Esophagus squamous epithelium (tissue), 5 donors: Measurements from ENCODE around the gene ZNF487. TPM values are rescaled to one million over a fixed set of nuclear protein-coding genes. Genes with fewer than 3 reads are reported as not detected.
A peak's percentile ranks its signal among the peaks of the same experiment; 100 is the strongest.

Experiments used
- DNase-seq: peaks from one replicate; lab custom pipeline; 2025; lab: John Stamatoyannopoulos, UW
- H3K27ac ChIP-seq, 4 donors: fragments of 200-600 bp; sonication (generic); one replicate each; pipeline ENCODE4 v1.5.1; 2016 to 2019; ENCODE audit warnings: mild to moderate bottlenecking in 1 of 4
- H3K27me3 ChIP-seq, 4 donors: fragments of 200-600 bp; sonication (generic); 1 replicate in 3 of 4; 2 replicates in 1 of 4; pipeline versions ENCODE4 v1.5.1 to v1.6.0; 2017 to 2021; ENCODE audit warnings: antibody characterized with exemption in 1 of 4
- H3K36me3 ChIP-seq, 3 donors: fragments of 200-600 bp; sonication (generic); one replicate each; pipeline ENCODE4 v1.5.1; 2016 to 2019
- H3K4me1 ChIP-seq, 3 donors: fragments of 200-600 bp; sonication (generic); one replicate each; pipeline ENCODE4 v1.5.1; 2017 to 2019
- H3K4me3 ChIP-seq, 4 donors: fragments of 200-600 bp; sonication (generic); 1 replicate in 3 of 4; 2 replicates in 1 of 4; pipeline ENCODE4 v1.5.1; 2016 to 2019; ENCODE audit warnings: mild to moderate bottlenecking in 2 of 4, moderate library complexity in 1 of 4
- H3K9me3 ChIP-seq, 3 donors: fragments of 200-600 bp; sonication (generic); one replicate each; pipeline ENCODE4 v1.5.1; 2016 to 2019
- POLR2A ChIP-seq, 4 donors: fragments of 450-650 bp; IDR thresholded peaks; one replicate each; pipeline ENCODE4 v1.6.1; 2017; ENCODE audit warnings: antibody characterized with exemption in 4 of 4, mild to moderate bottlenecking in 4 of 4, moderate library complexity in 3 of 4
- WGBS, 2 donors: methylation state at CpG; one replicate each; pipeline ENCODE4 v1.1.5; 2018; 5-methylcytosine and 5-hydroxymethylcytosine counted together
- intact Hi-C: fragments of 100-400 bp; cut with DNase I; formaldehyde crosslinking; loops from one replicate; pipeline ENCODE4 v1.15.0; 2022
- total RNA-seq, 4 donors: library from RNA; depleted of rRNA; stranded (reverse); fragments of >200 nt; gene quantifications; one replicate each; pipeline ENCODE4 v1.1.0, GENCODE V29; 2016
- TF ChIP-seq, protein P1 (sequence below), 6 experiments: fragments of 450-650 bp in 4 of 6; fragments of 200-600 bp in 2 of 6; sonication (generic) in 2 of 6; IDR thresholded peaks; one replicate each; pipeline ENCODE4 v1.5.1; 2016 to 2019; ENCODE audit warnings: antibody characterized with exemption in 6 of 6, mild to moderate bottlenecking in 4 of 6, moderate library complexity in 4 of 6
- donor health status: DM: yes; HTN: yes; CAD: no.

ZNF487 gene
- total RNA-seq, 4 donors from 2014 or later: 1.7 to 4.6 (median 4.2) TPM

- no peak for TF ChIP-seq POLR2A (IDR thresholded peaks at IDR 0.05)
- TF ChIP-seq, protein P1, sequence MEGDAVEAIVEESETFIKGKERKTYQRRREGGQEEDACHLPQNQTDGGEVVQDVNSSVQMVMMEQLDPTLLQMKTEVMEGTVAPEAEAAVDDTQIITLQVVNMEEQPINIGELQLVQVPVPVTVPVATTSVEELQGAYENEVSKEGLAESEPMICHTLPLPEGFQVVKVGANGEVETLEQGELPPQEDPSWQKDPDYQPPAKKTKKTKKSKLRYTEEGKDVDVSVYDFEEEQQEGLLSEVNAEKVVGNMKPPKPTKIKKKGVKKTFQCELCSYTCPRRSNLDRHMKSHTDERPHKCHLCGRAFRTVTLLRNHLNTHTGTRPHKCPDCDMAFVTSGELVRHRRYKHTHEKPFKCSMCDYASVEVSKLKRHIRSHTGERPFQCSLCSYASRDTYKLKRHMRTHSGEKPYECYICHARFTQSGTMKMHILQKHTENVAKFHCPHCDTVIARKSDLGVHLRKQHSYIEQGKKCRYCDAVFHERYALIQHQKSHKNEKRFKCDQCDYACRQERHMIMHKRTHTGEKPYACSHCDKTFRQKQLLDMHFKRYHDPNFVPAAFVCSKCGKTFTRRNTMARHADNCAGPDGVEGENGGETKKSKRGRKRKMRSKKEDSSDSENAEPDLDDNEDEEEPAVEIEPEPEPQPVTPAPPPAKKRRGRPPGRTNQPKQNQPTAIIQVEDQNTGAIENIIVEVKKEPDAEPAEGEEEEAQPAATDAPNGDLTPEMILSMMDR (IDR thresholded peaks at IDR 0.05): no peak
- intact Hi-C loops: no loop called here
- Histone ChIP-seq H3K27me3 (no peaks in the 10 kb centered on the region), H3K36me3 (no peaks in the 10 kb centered on the region), H3K27ac (no peak overlapping the region), H3K4me3 (no peak overlapping the region), H3K9me3 (no peaks in the 10 kb centered on the region), H3K4me1 (no peaks in the 10 kb centered on the region)
- no peak for DNase-seq
- WGBS, 2 donors: 79 to 87% methylated on average over 12 of the region's 12 CpGs
These were observed 9.6 kb upstream of the ZNF487 start for GRCh38 chr10:43427166-43427825.

- 79 to 86% methylated on average over 8 of the region's 8 CpGs for WGBS, 2 donors
- Histone ChIP-seq H3K27me3 (no peaks in the 10 kb centered on the region), H3K36me3 (no peaks in the 10 kb centered on the region), H3K4me1 (peaks cover 4 to 10% (median 5%) of the 10 kb centered on the region in 3 donors), H3K9me3 (no peaks in the 10 kb centered on the region), H3K4me3 (no peak overlapping the region), H3K27ac (no peak overlapping the region)
- DNase-seq: no peak
- no peak for TF ChIP-seq POLR2A (IDR thresholded peaks at IDR 0.05)
- TF ChIP-seq, protein P1 (IDR thresholded peaks at IDR 0.05): no peak
- intact Hi-C loops: no loop called here
These were observed 5.8 kb upstream of the ZNF487 start for GRCh38 chr10:43430926-43431663.

- TF ChIP-seq, protein P1 (IDR thresholded peaks at IDR 0.05): no peak
- no peak for TF ChIP-seq POLR2A (IDR thresholded peaks at IDR 0.05)
- intact Hi-C loops: no loop called here
These were observed 395 bp downstream of the ZNF487 start for GRCh38 chr10:43437141-43437870.

DNA sequence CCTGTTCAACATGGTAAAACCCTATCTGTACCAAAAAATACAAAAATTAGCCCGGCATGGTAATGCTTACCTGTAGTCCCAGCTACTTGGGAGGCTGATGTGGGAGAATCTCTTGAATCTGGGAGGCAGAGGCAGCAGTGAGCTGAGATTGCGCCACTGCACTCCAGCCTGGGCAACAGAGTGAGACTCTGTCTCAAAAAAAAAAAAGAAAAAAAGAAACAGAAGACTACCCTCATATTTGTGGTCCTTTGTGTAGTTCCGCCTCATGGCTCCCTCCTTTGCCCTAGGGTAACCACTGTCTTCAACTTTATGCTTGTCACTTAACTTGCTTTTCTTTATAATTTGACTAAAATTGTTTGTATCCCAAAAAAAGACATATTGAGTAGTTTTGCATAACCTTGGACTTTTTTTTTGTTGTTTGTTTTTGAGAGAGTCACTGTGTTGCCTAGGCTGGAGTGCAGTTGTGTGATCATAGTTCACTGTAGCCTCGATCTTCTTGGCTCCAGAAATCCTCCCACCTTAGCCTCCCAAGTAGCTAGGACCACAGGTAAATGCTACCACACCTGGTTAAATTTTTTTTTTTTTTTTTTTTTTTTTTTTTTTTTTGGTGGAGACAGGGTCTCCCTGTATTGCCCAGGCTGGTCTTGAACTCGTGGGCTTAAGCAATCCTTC is 3.7 kb downstream of the ZNF487 start:
- Histone ChIP-seq H3K4me1 (peaks cover 3 to 39% (median 11%) of the 10 kb centered on the region in 3 donors), H3K9me3 (no peaks in the 10 kb centered on the region), H3K36me3 (no peaks in the 10 kb centered on the region), H3K4me3 (no peak overlapping the region), H3K27ac (no peak overlapping the region), H3K27me3 (no peaks in the 10 kb centered on the region)
- intact Hi-C loops: no loop called here
- DNase-seq: no peak
- TF ChIP-seq, protein P1 (IDR thresholded peaks at IDR 0.05): no peak
- TF ChIP-seq POLR2A (IDR thresholded peaks at IDR 0.05): no peak
- 86 to 99% methylated on average over 4 to 5 of the region's 5 CpGs for WGBS, 2 donors

More at GRCh38 chr10:43437141-43437870, 395 bp downstream of the ZNF487 start:
- Histone ChIP-seq H3K4me1 (peaks cover 4 to 30% (median 10%) of the 10 kb centered on the region in 3 donors), H3K4me3 (peak overlapping the region; percentile 63 to 99 (median 77)), H3K27me3 (no peaks in the 10 kb centered on the region), H3K36me3 (no peaks in the 10 kb centered on the region), H3K27ac (peak overlapping the region; percentile 94 to 100 (median 96)), H3K9me3 (no peaks in the 10 kb centered on the region)
- WGBS, 2 donors: 13 to 18% methylated on average over 5 to 6 of the region's 30 CpGs
- DNase-seq: no peak
